Ovary (tissue), 9 donors: ENCODE data around the gene CHL1. TPM values are rescaled to one million over a fixed set of nuclear protein-coding genes. Genes with fewer than 3 reads are reported as not detected.

ENCODE experiments used
- DNase-seq, 5 donors: peaks; one replicate each; pipeline ENCODE4 v3.0.0-alpha.2; 2019 to 2020
- H3K27ac ChIP-seq, 2 donors: fragments of 200-600 bp; one replicate each; pipeline versions ENCODE4 v1.5.1 to v1.8.0; 2019 to 2022
- H3K27me3 ChIP-seq: fragments of 200-600 bp; one replicate; pipeline ENCODE4 v1.8.0; 2022
- H3K36me3 ChIP-seq: fragments of 200-600 bp; sonication (generic); one replicate; pipeline ENCODE4 v1.5.1; 2019
- H3K4me1 ChIP-seq: one replicate; pipeline ENCODE4 v1.8.1; 2013; ENCODE audit warnings: mild to moderate bottlenecking, moderate library complexity; ENCODE audit not compliant: insufficient read depth
- H3K4me3 ChIP-seq: fragments of 200-600 bp; sonication (generic); one replicate; pipeline ENCODE4 v1.5.1; 2017
- H3K9me3 ChIP-seq, 2 donors: fragments of 200-600 bp in 1 of 2; sonication (generic) in 1 of 2; one replicate each; pipeline versions ENCODE4 v1.5.1 to v1.8.1; 2013 to 2019; ENCODE audit warnings: mild to moderate bottlenecking in 1 of 2, moderate library complexity in 1 of 2
- EP300 ChIP-seq: sonication (generic); formaldehyde crosslinking; IDR thresholded peaks from one replicate; pipeline ENCODE4 v1.6.1; 2017; ENCODE audit warnings: antibody characterized with exemption
- POLR2A ChIP-seq: fragments of 450-650 bp; IDR thresholded peaks from one replicate; pipeline ENCODE4 v1.6.1; 2017; ENCODE audit warnings: antibody characterized with exemption, mild to moderate bottlenecking, moderate library complexity
- WGBS, 3 donors: extraction: QIAGEN DNeasy Blood & Tissue Kit in 1 of 3; methylation state at CpG; one replicate each; pipeline versions ENCODE4 v1.1.5 to v1.1.7; 2013 to 2017; 5-methylcytosine and 5-hydroxymethylcytosine counted together
- intact Hi-C, 4 donors: fragments of 100-400 bp; cut with DNase I; formaldehyde crosslinking; loops; one replicate each; pipeline versions ENCODE4 v1.11.0 to v1.15.1; 2022 to 2023
- polyA plus RNA-seq, 2 donors: library from polyadenylated mRNA; stranded (reverse); fragments of 200-250 nt in 1 of 2; fragments of 350-450 nt in 1 of 2; fragmentation: Illumina TruSeq in 1 of 2; extraction: RNeasy Lipid Tissue Mini Kit (QIAGEN cat#74804) in 1 of 2; gene quantifications; one replicate each; pipeline ENCODE4 v1.2.3, GENCODE V29; 2013 to 2014
- total RNA-seq, 7 donors: library from RNA; depleted of rRNA in 2 of 7; stranded (reverse); fragments of >200 nt in 2 of 7; fragmentation: NEBNext Ultra II Directional in 3 of 7; extraction: Animal tissue kit (Norgen Biotek cat#: 25700) in 3 of 7; gene quantifications; one replicate each; pipeline versions ENCODE4 v1.1.0 to v1.2.4, GENCODE V29; 2016 to 2023
- TF ChIP-seq, protein P1 (sequence below), 3 donors: fragments of 450-650 bp in 2 of 3; fragments of 200-600 bp in 1 of 3; IDR thresholded peaks; one replicate each; pipeline versions ENCODE4 v1.5.1 to v1.8.0; 2016 to 2022; ENCODE audit warnings: antibody characterized with exemption in 3 of 3, mild to moderate bottlenecking in 1 of 3
- donor health status: DM: no; HTN: no; CAD: no; lungs with moderate emphysema.
- donor health status: DM: no; HTN: no; CAD: no.
- donor health status: Bipolar disorder and iron deficiency.
- donor health status: DM: yes; HTN: yes; CAD: no.
- donor health status: DM: no; HTN: no; CAD: no.
- donor health status: DM: yes; HTN: yes; CAD: no.

Gene CHL1
- total and polyA plus RNA-seq, 9 donors: 20.8 to 101 (median 35.7) TPM

GRCh38 chr3:263393-263792, 66.8 kb downstream of the CHL1 start:
- H3K36me3 ChIP-seq: no peaks in the 10 kb centered on the region
- H3K4me1 ChIP-seq: no peaks in the 10 kb centered on the region
- 86 to 90% (median 87%) methylated on average over 4 of the region's 4 CpGs for WGBS, 3 donors
- TF ChIP-seq EP300 (no peak), POLR2A (no peak)
- TF ChIP-seq, protein P1, sequence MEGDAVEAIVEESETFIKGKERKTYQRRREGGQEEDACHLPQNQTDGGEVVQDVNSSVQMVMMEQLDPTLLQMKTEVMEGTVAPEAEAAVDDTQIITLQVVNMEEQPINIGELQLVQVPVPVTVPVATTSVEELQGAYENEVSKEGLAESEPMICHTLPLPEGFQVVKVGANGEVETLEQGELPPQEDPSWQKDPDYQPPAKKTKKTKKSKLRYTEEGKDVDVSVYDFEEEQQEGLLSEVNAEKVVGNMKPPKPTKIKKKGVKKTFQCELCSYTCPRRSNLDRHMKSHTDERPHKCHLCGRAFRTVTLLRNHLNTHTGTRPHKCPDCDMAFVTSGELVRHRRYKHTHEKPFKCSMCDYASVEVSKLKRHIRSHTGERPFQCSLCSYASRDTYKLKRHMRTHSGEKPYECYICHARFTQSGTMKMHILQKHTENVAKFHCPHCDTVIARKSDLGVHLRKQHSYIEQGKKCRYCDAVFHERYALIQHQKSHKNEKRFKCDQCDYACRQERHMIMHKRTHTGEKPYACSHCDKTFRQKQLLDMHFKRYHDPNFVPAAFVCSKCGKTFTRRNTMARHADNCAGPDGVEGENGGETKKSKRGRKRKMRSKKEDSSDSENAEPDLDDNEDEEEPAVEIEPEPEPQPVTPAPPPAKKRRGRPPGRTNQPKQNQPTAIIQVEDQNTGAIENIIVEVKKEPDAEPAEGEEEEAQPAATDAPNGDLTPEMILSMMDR (IDR thresholded peaks at IDR 0.05): no peak
- no peak for DNase-seq
- no peaks in the 10 kb centered on the region for H3K27me3 ChIP-seq
- intact Hi-C loops: no loop called here
- no peak overlapping the region for H3K4me3 ChIP-seq
- H3K9me3 ChIP-seq: no peaks in the 10 kb centered on the region
- H3K27ac ChIP-seq: no peak overlapping the region

DNA sequence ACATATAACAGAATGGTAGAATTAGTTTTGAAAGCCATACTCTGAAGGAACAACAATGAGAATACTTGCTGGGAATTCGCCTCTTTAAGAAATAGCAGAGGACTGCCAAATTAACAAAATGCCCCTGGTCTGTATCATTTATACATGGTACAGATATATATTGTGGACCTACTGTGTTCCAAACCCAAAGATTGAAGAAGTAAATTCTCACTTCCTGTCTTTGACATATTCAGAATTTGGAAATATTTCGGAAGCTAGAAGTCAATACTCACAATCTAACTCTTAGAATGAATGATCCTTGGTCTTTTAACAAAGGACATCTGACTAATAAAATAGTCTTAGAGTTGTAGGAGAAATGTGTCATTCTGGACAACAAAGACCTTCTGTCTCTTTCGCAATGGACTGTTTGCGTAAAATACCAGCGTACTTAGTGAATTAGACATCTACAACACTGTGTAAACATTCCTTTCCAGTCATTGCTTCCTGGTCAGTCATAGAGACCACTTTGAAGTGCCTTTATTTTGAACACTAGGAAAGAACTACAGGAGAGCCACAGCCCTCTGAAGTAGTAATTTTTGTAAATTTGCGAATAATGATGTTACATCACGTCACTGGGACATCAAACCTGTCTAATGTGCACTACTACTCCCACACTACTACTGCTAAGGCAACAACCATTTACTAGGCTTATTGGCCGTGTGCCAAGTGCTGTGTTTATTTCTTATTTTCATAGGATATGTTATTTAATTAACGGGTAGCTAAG, 68.0 kb downstream of the CHL1 start:
- Histone ChIP-seq H3K4me3 (no peak overlapping the region), H3K27me3 (no peaks in the 10 kb centered on the region), H3K36me3 (no peaks in the 10 kb centered on the region), H3K4me1 (no peaks in the 10 kb centered on the region), H3K9me3 (no peaks in the 10 kb centered on the region), H3K27ac (no peak overlapping the region)
- no peak for DNase-seq
- TF ChIP-seq POLR2A (no peak), EP300 (no peak)
- TF ChIP-seq, protein P1 (IDR thresholded peaks at IDR 0.05): no peak
- intact Hi-C loops: no loop called here
- 67 to 77% (median 74%) methylated on average over 9 of the region's 9 CpGs for WGBS, 3 donors

DNA sequence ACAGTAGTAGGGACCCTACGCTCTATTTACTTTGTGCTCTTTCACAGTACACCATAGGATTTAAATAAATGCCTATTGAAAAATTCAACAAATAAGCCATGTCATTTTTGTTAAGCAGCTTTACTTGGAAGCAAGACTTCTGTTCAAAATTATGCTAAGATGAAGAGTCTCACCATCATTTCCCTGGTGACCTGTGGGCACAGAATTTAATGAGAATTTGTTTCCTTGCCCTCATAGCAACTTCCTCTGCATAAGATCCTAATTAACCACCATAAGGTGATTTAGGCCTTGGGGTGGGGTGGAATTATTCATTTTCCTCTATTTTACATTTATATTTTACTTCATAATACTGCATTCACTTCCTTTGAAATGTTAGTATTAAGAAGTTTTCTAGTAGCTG, 70.5 kb downstream of the CHL1 start:
- no peak for DNase-seq
- no peak overlapping the region for H3K27ac ChIP-seq
- H3K36me3 ChIP-seq: no peaks in the 10 kb centered on the region
- H3K27me3 ChIP-seq: no peaks in the 10 kb centered on the region
- no peak overlapping the region for H3K4me3 ChIP-seq
- no peaks in the 10 kb centered on the region for H3K9me3 ChIP-seq
- intact Hi-C loops: no loop called here
- TF ChIP-seq EP300 (no peak), POLR2A (no peak)
- TF ChIP-seq, protein P1 (IDR thresholded peaks at IDR 0.05): no peak
- no peaks in the 10 kb centered on the region for H3K4me1 ChIP-seq
- 95 to 98% (median 97%) methylated on average over 1 of the region's 1 CpG for WGBS, 3 donors

DNA sequence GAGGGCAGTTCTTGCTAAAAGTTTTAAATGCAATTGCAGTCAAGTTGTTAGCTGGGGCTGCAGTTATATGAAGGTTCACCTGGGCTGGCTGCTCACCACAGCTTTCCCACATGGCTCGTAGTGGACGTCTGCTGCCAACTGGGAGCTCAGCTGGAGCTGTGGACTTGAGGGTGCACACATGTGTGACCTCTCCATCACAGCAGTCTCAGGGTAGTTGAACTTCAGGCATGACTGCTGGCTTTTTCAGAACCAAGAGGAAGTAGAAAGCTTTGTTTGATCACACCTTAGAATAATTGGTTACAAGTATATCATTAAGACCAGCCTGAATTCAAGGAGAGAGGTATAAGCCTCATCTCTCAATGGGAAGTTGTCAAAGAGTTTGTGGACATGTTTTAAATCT, 74.1 kb downstream of the CHL1 start:
- TF ChIP-seq POLR2A (no peak), EP300 (no peak)
- TF ChIP-seq, protein P1 (IDR thresholded peaks at IDR 0.05): no peak
- H3K4me1 ChIP-seq: no peaks in the 10 kb centered on the region

More for the DNA sequence above, 74.1 kb downstream of the CHL1 start:
- intact Hi-C loops: no loop called here
- Histone ChIP-seq H3K4me3 (no peak overlapping the region), H3K27me3 (no peaks in the 10 kb centered on the region), H3K9me3 (no peaks in the 10 kb centered on the region), H3K27ac (no peak overlapping the region), H3K36me3 (no peaks in the 10 kb centered on the region)
- 85 to 90% (median 86%) methylated on average over 2 of the region's 2 CpGs for WGBS, 3 donors
- no peak for DNase-seq
